Stomach (tissue), 4 donors: ENCODE data around the gene RBM39.

Experiments used
- CTCF ChIP-seq, 7 experiments: fragments of 450-650 bp in 4 of 7; fragments of 200-600 bp in 3 of 7; sonication (generic) in 3 of 7; IDR thresholded peaks; one replicate each; pipeline ENCODE4 v1.5.1; 2016 to 2019; ENCODE audit warnings: antibody characterized with exemption in 7 of 7, control low read depth in 2 of 7, mild to moderate bottlenecking in 1 of 7
- POLR2A ChIP-seq, 4 donors: fragments of 450-650 bp; IDR thresholded peaks; one replicate each; pipeline ENCODE4 v1.6.1; 2016; ENCODE audit warnings: antibody characterized with exemption in 4 of 4, control low read depth in 2 of 4, mild to moderate bottlenecking in 1 of 4, moderate library complexity in 1 of 4
- POLR2AphosphoS5 ChIP-seq, 3 donors: sonication (generic); formaldehyde crosslinking; IDR thresholded peaks; one replicate each; pipeline ENCODE4 v1.6.1; 2016; ENCODE audit warnings: antibody characterized with exemption in 3 of 3

GRCh38 chr20:35654415-35654814 is 87.6 kb downstream of the RBM39 start:
- no peak for TF ChIP-seq CTCF (IDR thresholded peaks at IDR 0.05)
- TF ChIP-seq POLR2A (IDR thresholded peaks at IDR 0.05) = no peak
- TF ChIP-seq POLR2AphosphoS5 (IDR thresholded peaks at IDR 0.05) = no peak
